Measurements from ENCODE around the gene TBCC. TPM values are rescaled to one million over a fixed set of nuclear protein-coding genes. Genes with fewer than 3 reads are reported as not detected.
A peak's percentile ranks its signal among the peaks of the same experiment; 100 is the strongest.
"Not testable (repeated sequence)": the region's sequence is repeated elsewhere in the genome, so short reads cannot be mapped to it uniquely, and the experiment has no call there.

TBCC gene
- polyA plus RNA-seq, 1 donor: 23.6 TPM

GRCh38 chr6:42714098-42714761, 31.7 kb downstream of the TBCC start:
- no peak overlapping the region for H3K4me3 ChIP-seq (ENCODE audit: low read length)
- H3K9me3 ChIP-seq (ENCODE audit: control insufficient read depth, low read depth, low read length): peaks cover 7% of the 10 kb centered on the region
- no peak overlapping the region for H3K27ac ChIP-seq (ENCODE audit: low read length)
- WGBS (ENCODE audit: insufficient coverage, low lambda C conversion rate): 76% methylated on average over 3 of the region's 4 CpGs
- H3K27me3 ChIP-seq (ENCODE audit: control insufficient read depth, insufficient read depth, low read length): peaks cover 4% of the 10 kb centered on the region
- no peak for DNase-seq
- H3K4me1 ChIP-seq (ENCODE audit: control insufficient read depth, insufficient read depth, low read length): no peaks in the 10 kb centered on the region
- no peaks in the 10 kb centered on the region for H3K36me3 ChIP-seq (ENCODE audit: control insufficient read depth, insufficient read depth, low read length)

GRCh38 chr6:42711930-42712329, 34.0 kb downstream of the TBCC start:
- Histone ChIP-seq H3K27me3 (ENCODE audit: control insufficient read depth, insufficient read depth, low read length) (peaks cover 4% of the 10 kb centered on the region), H3K9me3 (ENCODE audit: control insufficient read depth, low read depth, low read length) (peaks cover 7% of the 10 kb centered on the region), H3K4me3 (ENCODE audit: low read length) (no peak overlapping the region), H3K27ac (ENCODE audit: low read length) (no peak overlapping the region), H3K4me1 (ENCODE audit: control insufficient read depth, insufficient read depth, low read length) (no peaks in the 10 kb centered on the region), H3K36me3 (ENCODE audit: control insufficient read depth, insufficient read depth, low read length) (no peaks in the 10 kb centered on the region)
- WGBS (ENCODE audit: insufficient coverage, low lambda C conversion rate): no CpG with 5 or more reads among the region's 5 CpGs
- DNase-seq: no peak

- no peak overlapping the region for H3K4me3 ChIP-seq (ENCODE audit: low read length)
- DNase-seq: peak in 1 of 2 donors; percentile 14
- H3K27me3 ChIP-seq (ENCODE audit: control insufficient read depth, insufficient read depth, low read length): peaks cover 4% of the 10 kb centered on the region
- H3K36me3 ChIP-seq (ENCODE audit: control insufficient read depth, insufficient read depth, low read length): no peaks in the 10 kb centered on the region
- H3K27ac ChIP-seq (ENCODE audit: low read length): no peak overlapping the region
- H3K9me3 ChIP-seq (ENCODE audit: control insufficient read depth, low read depth, low read length): peaks cover 7% of the 10 kb centered on the region
- no peaks in the 10 kb centered on the region for H3K4me1 ChIP-seq (ENCODE audit: control insufficient read depth, insufficient read depth, low read length)
- WGBS (ENCODE audit: insufficient coverage, low lambda C conversion rate): no CpG with 5 or more reads among the region's 9 CpGs
Measured at GRCh38 chr6:42710316-42710715, 35.6 kb downstream of the TBCC start.

GRCh38 chr6:42709871-42710270, 36.0 kb downstream of the TBCC start:
- no peak for DNase-seq
- peaks cover 4% of the 10 kb centered on the region for H3K27me3 ChIP-seq (ENCODE audit: control insufficient read depth, insufficient read depth, low read length)
- H3K27ac ChIP-seq (ENCODE audit: low read length): no peak overlapping the region
- H3K9me3 ChIP-seq (ENCODE audit: control insufficient read depth, low read depth, low read length): peaks cover 7% of the 10 kb centered on the region
- no peaks in the 10 kb centered on the region for H3K36me3 ChIP-seq (ENCODE audit: control insufficient read depth, insufficient read depth, low read length)
- H3K4me3 ChIP-seq (ENCODE audit: low read length): no peak overlapping the region
- no CpG with 5 or more reads among the region's 6 CpGs for WGBS (ENCODE audit: insufficient coverage, low lambda C conversion rate)
- no peaks in the 10 kb centered on the region for H3K4me1 ChIP-seq (ENCODE audit: control insufficient read depth, insufficient read depth, low read length)

- H3K4me3 ChIP-seq (ENCODE audit: low read length): no peak overlapping the region
- no CpG with 5 or more reads among the region's 11 CpGs for WGBS (ENCODE audit: insufficient coverage, low lambda C conversion rate)
- H3K27ac ChIP-seq (ENCODE audit: low read length): no peak overlapping the region
- peaks cover 4% of the 10 kb centered on the region for H3K27me3 ChIP-seq (ENCODE audit: control insufficient read depth, insufficient read depth, low read length)
- H3K4me1 ChIP-seq (ENCODE audit: control insufficient read depth, insufficient read depth, low read length): peaks cover 3% of the 10 kb centered on the region
- no peaks in the 10 kb centered on the region for H3K36me3 ChIP-seq (ENCODE audit: control insufficient read depth, insufficient read depth, low read length)
- H3K9me3 ChIP-seq (ENCODE audit: control insufficient read depth, low read depth, low read length): peaks cover 7% of the 10 kb centered on the region
- no peak for DNase-seq
Measured at GRCh38 chr6:42708096-42708495, 37.8 kb downstream of the TBCC start.

- no peak overlapping the region for H3K4me3 ChIP-seq (ENCODE audit: low read length)
- 100% methylated on average over 1 of the region's 7 CpGs for WGBS (ENCODE audit: insufficient coverage, low lambda C conversion rate)
- H3K36me3 ChIP-seq (ENCODE audit: control insufficient read depth, insufficient read depth, low read length): no peaks in the 10 kb centered on the region
- peaks cover 7% of the 10 kb centered on the region for H3K9me3 ChIP-seq (ENCODE audit: control insufficient read depth, low read depth, low read length)
- peaks cover 4% of the 10 kb centered on the region for H3K27me3 ChIP-seq (ENCODE audit: control insufficient read depth, insufficient read depth, low read length)
- H3K4me1 ChIP-seq (ENCODE audit: control insufficient read depth, insufficient read depth, low read length): peaks cover 3% of the 10 kb centered on the region
- H3K27ac ChIP-seq (ENCODE audit: low read length): no peak overlapping the region
- DNase-seq: no peak
Measured at GRCh38 chr6:42707595-42707994, 38.3 kb downstream of the TBCC start.

GRCh38 chr6:42704937-42705374, 40.9 kb downstream of the TBCC start:
- H3K27ac ChIP-seq (ENCODE audit: low read length): no peak overlapping the region
- H3K9me3 ChIP-seq (ENCODE audit: control insufficient read depth, low read depth, low read length): no peaks in the 10 kb centered on the region
- peaks cover 3% of the 10 kb centered on the region for H3K4me1 ChIP-seq (ENCODE audit: control insufficient read depth, insufficient read depth, low read length)
- no peaks in the 10 kb centered on the region for H3K27me3 ChIP-seq (ENCODE audit: control insufficient read depth, insufficient read depth, low read length)
- DNase-seq: no peak
- H3K4me3 ChIP-seq (ENCODE audit: low read length): no peak overlapping the region
- H3K36me3 ChIP-seq (ENCODE audit: control insufficient read depth, insufficient read depth, low read length): no peaks in the 10 kb centered on the region
- no CpG with 5 or more reads among the region's 4 CpGs for WGBS (ENCODE audit: insufficient coverage, low lambda C conversion rate)

- H3K27ac ChIP-seq (ENCODE audit: low read length): no peak overlapping the region
- H3K4me1 ChIP-seq (ENCODE audit: control insufficient read depth, insufficient read depth, low read length): peaks cover 3% of the 10 kb centered on the region
- no peaks in the 10 kb centered on the region for H3K27me3 ChIP-seq (ENCODE audit: control insufficient read depth, insufficient read depth, low read length)
- no CpG with 5 or more reads among the region's 24 CpGs for WGBS (ENCODE audit: insufficient coverage, low lambda C conversion rate)
- H3K36me3 ChIP-seq (ENCODE audit: control insufficient read depth, insufficient read depth, low read length): no peaks in the 10 kb centered on the region
- no peaks in the 10 kb centered on the region for H3K9me3 ChIP-seq (ENCODE audit: control insufficient read depth, low read depth, low read length)
- DNase-seq: no peak
- peak overlapping the region; percentile 33 for H3K4me3 ChIP-seq (ENCODE audit: low read length)
Measured at GRCh38 chr6:42704251-42704936, 41.5 kb downstream of the TBCC start.

- not testable (repeated sequence) for DNase-seq; H3K4me1 ChIP-seq (ENCODE audit: control insufficient read depth, insufficient read depth, low read length); H3K9me3 ChIP-seq (ENCODE audit: control insufficient read depth, low read depth, low read length); H3K27ac ChIP-seq (ENCODE audit: low read length); H3K27me3 ChIP-seq (ENCODE audit: control insufficient read depth, insufficient read depth, low read length); H3K4me3 ChIP-seq (ENCODE audit: low read length); H3K36me3 ChIP-seq (ENCODE audit: control insufficient read depth, insufficient read depth, low read length)
- no CpG with 5 or more reads among the region's 3 CpGs for WGBS (ENCODE audit: insufficient coverage, low lambda C conversion rate)
Measured at GRCh38 chr6:42702786-42703185, 43.1 kb downstream of the TBCC start.

- Histone ChIP-seq H3K4me3 (ENCODE audit: low read length) (no peak overlapping the region), H3K27me3 (ENCODE audit: control insufficient read depth, insufficient read depth, low read length) (no peaks in the 10 kb centered on the region), H3K9me3 (ENCODE audit: control insufficient read depth, low read depth, low read length) (no peaks in the 10 kb centered on the region), H3K4me1 (ENCODE audit: control insufficient read depth, insufficient read depth, low read length) (peaks cover 3% of the 10 kb centered on the region), H3K27ac (ENCODE audit: low read length) (no peak overlapping the region), H3K36me3 (ENCODE audit: control insufficient read depth, insufficient read depth, low read length) (peaks cover 5% of the 10 kb centered on the region)
- no CpG with 5 or more reads among the region's 2 CpGs for WGBS (ENCODE audit: insufficient coverage, low lambda C conversion rate)
- DNase-seq: no peak
Measured at GRCh38 chr6:42702200-42702599, 43.7 kb downstream of the TBCC start.

GRCh38 chr6:42698217-42698616, 47.7 kb downstream of the TBCC start:
- WGBS (ENCODE audit: insufficient coverage, low lambda C conversion rate): no CpG with 5 or more reads among the region's 13 CpGs
- H3K9me3 ChIP-seq (ENCODE audit: control insufficient read depth, low read depth, low read length): no peaks in the 10 kb centered on the region
- peaks cover 23% of the 10 kb centered on the region for H3K36me3 ChIP-seq (ENCODE audit: control insufficient read depth, insufficient read depth, low read length)
- DNase-seq: no peak
- H3K27ac ChIP-seq (ENCODE audit: low read length): no peak overlapping the region
- H3K27me3 ChIP-seq (ENCODE audit: control insufficient read depth, insufficient read depth, low read length): no peaks in the 10 kb centered on the region
- no peaks in the 10 kb centered on the region for H3K4me1 ChIP-seq (ENCODE audit: control insufficient read depth, insufficient read depth, low read length)
- H3K4me3 ChIP-seq (ENCODE audit: low read length): no peak overlapping the region

All from large intestine (tissue), 3 donors.